Tibial nerve (tissue), 4 donors: Measurements from ENCODE around the gene SPOCK1. TPM values are rescaled to one million over a fixed set of nuclear protein-coding genes. Genes with fewer than 3 reads are reported as not detected.
"Not testable (repeated sequence)": the region's sequence is repeated elsewhere in the genome, so short reads cannot be mapped to it uniquely, and the experiment has no call there.

Source experiments
- DNase-seq, 2 donors: peaks; one replicate each; pipeline ENCODE4 v3.0.0-alpha.2; 2019; ENCODE audit warnings: low spot score in 2 of 2
- H3K27ac ChIP-seq, 4 donors: fragments of 200-600 bp; sonication (generic) in 3 of 4; one replicate each; pipeline ENCODE4 v1.5.1; 2017 to 2019; ENCODE audit warnings: mild to moderate bottlenecking in 1 of 4
- H3K27me3 ChIP-seq, 2 donors: fragments of 200-600 bp; sonication (generic) in 1 of 2; one replicate each; pipeline versions ENCODE4 v1.5.1 to v1.6.0; 2017 to 2019
- H3K36me3 ChIP-seq, 3 donors: fragments of 200-600 bp; sonication (generic); one replicate each; pipeline ENCODE4 v1.5.1; 2018 to 2019
- H3K4me1 ChIP-seq, 4 donors: fragments of 200-600 bp; sonication (generic) in 3 of 4; one replicate each; pipeline ENCODE4 v1.5.1; 2017 to 2019
- H3K4me3 ChIP-seq, 4 donors: fragments of 200-600 bp; sonication (generic) in 3 of 4; one replicate each; pipeline ENCODE4 v1.5.1; 2017 to 2019; ENCODE audit warnings: mild to moderate bottlenecking in 1 of 4, moderate library complexity in 1 of 4
- H3K9me3 ChIP-seq, 4 donors: fragments of 200-600 bp; sonication (generic) in 3 of 4; one replicate each; pipeline ENCODE4 v1.5.1; 2017 to 2019
- CTCF ChIP-seq, 5 experiments: fragments of 200-600 bp in 3 of 5; fragments of 450-650 bp in 2 of 5; sonication (generic) in 3 of 5; IDR thresholded peaks; one replicate each; pipeline ENCODE4 v1.5.1; 2016 to 2019; ENCODE audit warnings: antibody characterized with exemption in 5 of 5, mild to moderate bottlenecking in 3 of 5, moderate library complexity in 2 of 5
- EP300 ChIP-seq, 2 donors: sonication (generic); formaldehyde crosslinking; IDR thresholded peaks; one replicate each; pipeline ENCODE4 v1.6.1; 2017; ENCODE audit warnings: antibody characterized with exemption in 2 of 2, mild to moderate bottlenecking in 1 of 2
- POLR2A ChIP-seq, 2 donors: fragments of 450-650 bp; IDR thresholded peaks; one replicate each; pipeline ENCODE4 v1.6.1; 2017; ENCODE audit warnings: antibody characterized with exemption in 2 of 2, mild to moderate bottlenecking in 2 of 2, moderate library complexity in 2 of 2
- WGBS, 2 donors: methylation state at CpG; one replicate each; pipeline ENCODE4 v1.1.5; 2018; 5-methylcytosine and 5-hydroxymethylcytosine counted together
- total RNA-seq, 4 donors: library from RNA; depleted of rRNA; stranded (reverse); fragments of >200 nt; gene quantifications; one replicate each; pipeline ENCODE4 v1.1.0, GENCODE V29; 2016

SPOCK1 gene
- total RNA-seq, 4 donors from 2014 or later = 39.8 to 119 (median 73.1) TPM

DNA sequence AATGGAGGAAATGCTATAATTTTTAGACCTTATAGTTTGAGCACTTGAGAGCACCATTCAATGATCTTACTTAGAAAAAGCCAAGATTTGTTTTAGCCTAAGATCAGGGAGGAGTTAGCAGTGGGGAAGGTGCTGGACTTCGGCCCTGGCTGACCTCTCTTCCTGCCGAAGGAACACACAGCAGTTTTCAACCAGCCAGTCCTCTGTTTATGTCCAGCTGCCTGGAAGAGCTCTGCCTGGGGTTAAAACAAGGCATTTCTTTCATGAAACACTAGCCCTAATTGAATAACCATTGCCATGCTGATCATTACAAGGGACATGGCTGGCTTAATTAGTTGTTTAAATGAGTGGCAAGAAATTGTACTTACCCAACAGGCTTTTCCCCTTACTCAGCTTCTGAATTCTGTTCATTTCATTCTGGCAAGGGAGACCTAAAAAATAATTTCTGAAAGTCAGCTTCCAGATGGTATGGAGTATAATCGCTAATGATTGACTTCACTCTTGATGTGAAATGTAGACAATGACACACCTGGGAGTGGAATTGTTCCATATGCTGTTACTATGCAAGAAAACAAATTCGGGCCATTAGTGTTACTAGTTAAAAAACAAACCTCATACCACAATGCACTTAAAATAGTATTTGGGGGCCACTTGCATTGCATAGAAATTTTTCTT, 514.2 kb downstream of the SPOCK1 start:
- no peaks in the 10 kb centered on the region for H3K9me3 ChIP-seq
- H3K27ac ChIP-seq = peak overlapping the region in 2 of 4 donors; percentile 9 to 60
- H3K27me3 ChIP-seq = no peaks in the 10 kb centered on the region
- H3K4me1 ChIP-seq = peaks cover 0 to 22% (median 8%) of the 10 kb centered on the region in 4 donors
- 41% methylated on average over 4 of the region's 4 CpGs for WGBS, 2 donors
- H3K4me3 ChIP-seq = no peak overlapping the region
- no peaks in the 10 kb centered on the region for H3K36me3 ChIP-seq
- TF ChIP-seq EP300 (IDR thresholded peaks at IDR 0.05) (no peak), POLR2A (IDR thresholded peaks at IDR 0.05) (no peak), CTCF (IDR thresholded peaks at IDR 0.05) (no peak)
- no peak for DNase-seq

GRCh38 chr5:136981936-136982335, 517.2 kb downstream of the SPOCK1 start:
- 97 to 99% methylated on average over 2 of the region's 2 CpGs for WGBS, 2 donors
- TF ChIP-seq POLR2A (IDR thresholded peaks at IDR 0.05) = no peak
- TF ChIP-seq CTCF (IDR thresholded peaks at IDR 0.05) = no peak
- no peak for TF ChIP-seq EP300 (IDR thresholded peaks at IDR 0.05)

GRCh38 chr5:136979131-136979530, 520.0 kb downstream of the SPOCK1 start:
- DNase-seq = no peak
- H3K9me3 ChIP-seq = no peaks in the 10 kb centered on the region
- 68 to 73% methylated on average over 5 of the region's 5 CpGs for WGBS, 2 donors
- TF ChIP-seq CTCF (IDR thresholded peaks at IDR 0.05) (no peak), POLR2A (IDR thresholded peaks at IDR 0.05) (no peak), EP300 (IDR thresholded peaks at IDR 0.05) (no peak)
- H3K4me3 ChIP-seq = no peak overlapping the region
- H3K27ac ChIP-seq = no peak overlapping the region
- no peaks in the 10 kb centered on the region for H3K27me3 ChIP-seq
- H3K4me1 ChIP-seq = peaks cover 0 to 1% (median 0%) of the 10 kb centered on the region in 4 donors
- H3K36me3 ChIP-seq = no peaks in the 10 kb centered on the region

More at GRCh38 chr5:136981936-136982335, 517.2 kb downstream of the SPOCK1 start:
- Histone ChIP-seq H3K4me1 (peaks cover 0 to 22% (median 8%) of the 10 kb centered on the region in 4 donors), H3K9me3 (no peaks in the 10 kb centered on the region), H3K27me3 (no peaks in the 10 kb centered on the region), H3K4me3 (no peak overlapping the region), H3K36me3 (no peaks in the 10 kb centered on the region), H3K27ac (no peak overlapping the region)
- no peak for DNase-seq

DNA sequence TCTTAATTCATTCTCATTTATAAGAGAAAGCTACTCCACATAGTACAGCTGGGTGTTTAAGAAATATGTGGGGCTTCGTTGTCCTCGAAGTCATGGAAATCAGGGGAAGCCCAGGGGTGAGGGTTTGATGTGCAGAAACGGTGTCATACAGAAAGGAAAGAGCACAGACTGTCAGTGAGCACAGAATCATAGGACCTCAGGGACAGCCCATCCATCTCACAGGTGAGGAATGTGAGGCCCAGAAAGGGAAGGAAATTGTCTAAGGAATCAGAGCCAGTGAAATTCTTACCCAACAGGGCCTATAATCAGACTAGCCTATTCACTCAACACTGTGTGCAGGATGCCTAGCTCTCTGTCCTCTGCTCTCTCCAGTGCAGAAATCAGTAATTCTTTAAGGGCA, 535.6 kb downstream of the SPOCK1 start:
- Histone ChIP-seq H3K9me3 (peaks cover 0 to 22% (median 2%) of the 10 kb centered on the region in 4 donors), H3K27ac (no peak overlapping the region), H3K27me3 (no peaks in the 10 kb centered on the region), H3K36me3 (no peaks in the 10 kb centered on the region), H3K4me1 (no peaks in the 10 kb centered on the region), H3K4me3 (no peak overlapping the region)
- WGBS, 2 donors = 59 to 60% methylated on average over 3 of the region's 3 CpGs
- no peak for DNase-seq
- TF ChIP-seq CTCF (IDR thresholded peaks at IDR 0.05) = no peak
- no peak for TF ChIP-seq POLR2A (IDR thresholded peaks at IDR 0.05)
- no peak for TF ChIP-seq EP300 (IDR thresholded peaks at IDR 0.05)

- Histone ChIP-seq H3K36me3 (no peaks in the 10 kb centered on the region), H3K27ac (no peak overlapping the region), H3K27me3 (no peaks in the 10 kb centered on the region), H3K9me3 (peaks cover 0 to 16% (median 2%) of the 10 kb centered on the region in 4 donors), H3K4me1 (no peaks in the 10 kb centered on the region), H3K4me3 (no peak overlapping the region)
- DNase-seq = no peak
- WGBS, 2 donors = 82 to 95% methylated on average over 2 of the region's 2 CpGs
- TF ChIP-seq CTCF (IDR thresholded peaks at IDR 0.05) (no peak), POLR2A (IDR thresholded peaks at IDR 0.05) (no peak), EP300 (IDR thresholded peaks at IDR 0.05) (no peak)
These were observed 541.7 kb downstream of the SPOCK1 start for GRCh38 chr5:136957428-136957827.

DNA sequence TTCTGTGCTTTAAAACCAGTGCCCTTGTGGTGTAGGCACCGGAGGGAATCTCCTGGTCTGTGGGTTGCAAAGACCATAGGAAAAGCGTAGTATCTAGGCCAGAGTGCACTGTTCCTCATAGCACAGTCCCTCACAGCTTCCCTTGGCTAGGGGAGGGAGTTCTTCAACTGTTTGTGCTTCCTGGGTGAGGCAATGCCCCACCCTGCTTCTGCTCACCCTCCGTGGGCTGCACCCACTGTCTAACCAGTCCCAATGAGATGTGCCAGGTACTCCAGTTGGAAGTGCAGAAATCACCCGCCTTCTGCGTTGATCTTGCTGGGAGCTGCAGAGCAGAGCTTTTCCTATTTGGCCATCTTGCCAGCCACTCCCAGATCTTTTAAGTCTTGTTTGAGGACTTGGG, 545.0 kb downstream of the SPOCK1 start:
- H3K27me3 ChIP-seq, H3K27ac ChIP-seq, H3K4me3 ChIP-seq, H3K36me3 ChIP-seq, DNase-seq, H3K4me1 ChIP-seq: not testable (repeated sequence)
- H3K9me3 ChIP-seq = peaks cover 0 to 19% (median 0%) of the 10 kb centered on the region in 4 donors
- WGBS, 2 donors = 81 to 82% methylated on average over 5 of the region's 5 CpGs

- H3K27ac ChIP-seq, H3K4me1 ChIP-seq, H3K27me3 ChIP-seq, DNase-seq, H3K4me3 ChIP-seq, H3K36me3 ChIP-seq: not testable (repeated sequence)
- 64 to 68% methylated on average over 7 of the region's 8 CpGs for WGBS, 2 donors
- H3K9me3 ChIP-seq = peaks cover 0 to 25% (median 0%) of the 10 kb centered on the region in 4 donors
These were observed 545.6 kb downstream of the SPOCK1 start for GRCh38 chr5:136953346-136954069.
